Lower leg skin (tissue), 3 donors: Measurements from ENCODE around the gene PYGO2.

Experiments used
- CTCF ChIP-seq, 3 donors: fragments of 450-650 bp; IDR thresholded peaks; one replicate each; pipeline ENCODE4 v1.5.1; 2016; ENCODE audit warnings: antibody characterized with exemption in 3 of 3, mild to moderate bottlenecking in 3 of 3, moderate library complexity in 2 of 3
- POLR2A ChIP-seq, 2 donors: fragments of 450-650 bp; IDR thresholded peaks; one replicate each; pipeline ENCODE4 v1.6.1; 2016 to 2017; ENCODE audit warnings: antibody characterized with exemption in 2 of 2, mild to moderate bottlenecking in 1 of 2, moderate library complexity in 1 of 2

- TF ChIP-seq CTCF (IDR thresholded peaks at IDR 0.05) (no peak), POLR2A (IDR thresholded peaks at IDR 0.05) (no peak)
These were observed 27.7 kb upstream of the PYGO2 start for GRCh38 chr1:154989195-154989860.
